Mesenchymal stem cell (in vitro differentiated cells and primary cell): ENCODE data around the gene EPAS1.

Experiments
- DNase-seq: peaks from one replicate; pipeline ENCODE4 v3.0.0-alpha.2; 2013
- H2AFZ ChIP-seq: one replicate; pipeline ENCODE4 v1.6.1; 2013; ENCODE audit warnings: low read depth, mild to moderate bottlenecking, control low read depth, inconsistent platforms, low read length, moderate library complexity
- H2AK5ac ChIP-seq: 2 replicates; pipeline ENCODE4 v1.6.1; 2013; ENCODE audit warnings: low read length, moderate library complexity, mild to moderate bottlenecking, inconsistent platforms; ENCODE audit not compliant: severe bottlenecking
- H2BK120ac ChIP-seq: one replicate; pipeline ENCODE4 v1.6.1; 2013; ENCODE audit warnings: low read depth, mild to moderate bottlenecking, inconsistent platforms, low read length, moderate library complexity
- H2BK12ac ChIP-seq, 2 experiments: one replicate each; pipeline ENCODE4 v1.6.1; 2013; ENCODE audit warnings: inconsistent platforms in 2 of 2, low read length in 2 of 2, mild to moderate bottlenecking in 2 of 2, moderate library complexity in 2 of 2, control low read depth in 1 of 2
- H2BK15ac ChIP-seq: one replicate; pipeline ENCODE4 v1.6.1; 2013; ENCODE audit warnings: mild to moderate bottlenecking, low read depth, inconsistent platforms; ENCODE audit not compliant: poor library complexity, severe bottlenecking
- H2BK5ac ChIP-seq: 2 replicates; pipeline ENCODE4 v1.6.1; 2013; ENCODE audit warnings: low read depth, mild to moderate bottlenecking, low read length, control low read depth, inconsistent platforms; ENCODE audit not compliant: poor library complexity, severe bottlenecking
- H3K14ac ChIP-seq, 2 experiments: one replicate each; pipeline ENCODE4 v1.6.1; 2013; ENCODE audit warnings: inconsistent platforms in 2 of 2, low read length in 2 of 2, control low read depth in 1 of 2, mild to moderate bottlenecking in 1 of 2, moderate library complexity in 1 of 2
- H3K18ac ChIP-seq, 2 experiments: one replicate each; pipeline ENCODE4 v1.6.1; 2013; ENCODE audit warnings: inconsistent platforms in 2 of 2, low read length in 2 of 2, control low read depth in 1 of 2, low read depth in 1 of 2, mild to moderate bottlenecking in 1 of 2
- H3K23ac ChIP-seq, 2 experiments: one replicate each; pipeline ENCODE4 v1.6.1; 2013; ENCODE audit warnings: inconsistent platforms in 2 of 2, low read length in 2 of 2, mild to moderate bottlenecking in 2 of 2, moderate library complexity in 2 of 2, control low read depth in 1 of 2
- H3K27ac ChIP-seq: 2 replicates; pipeline ENCODE4 v1.5.1; 2013; ENCODE audit warnings: mild to moderate bottlenecking, moderate library complexity, low read length, control low read depth, inconsistent platforms; ENCODE audit not compliant: poor library complexity, severe bottlenecking
- H3K27me3 ChIP-seq, 2 experiments: 2 replicates each; pipeline versions ENCODE4 v1.6.1 to v1.7.0; 2013; ENCODE audit warnings: low read length in 2 of 2, mild to moderate bottlenecking in 2 of 2, moderate library complexity in 2 of 2, control low read depth in 1 of 2, inconsistent platforms in 1 of 2; ENCODE audit not compliant: control insufficient read depth in 1 of 2, insufficient read depth in 1 of 2
- H3K36me3 ChIP-seq, 2 experiments: 2 replicates each; pipeline versions ENCODE4 v1.6.1 to v1.7.0; 2013; ENCODE audit warnings: low read length in 2 of 2, control low read depth in 1 of 2, inconsistent platforms in 1 of 2, low read depth in 1 of 2, mild to moderate bottlenecking in 1 of 2; ENCODE audit not compliant: insufficient read depth in 2 of 2, control insufficient read depth in 1 of 2
- H3K4ac ChIP-seq, 2 experiments: one replicate each; pipeline ENCODE4 v1.6.1; 2013; ENCODE audit warnings: inconsistent platforms in 2 of 2, low read length in 2 of 2, mild to moderate bottlenecking in 2 of 2, moderate library complexity in 2 of 2, control low read depth in 1 of 2, low read depth in 1 of 2
- H3K4me1 ChIP-seq: 2 replicates; pipeline ENCODE4 v1.6.1; 2013; ENCODE audit warnings: low read depth, low read length, control low read depth; ENCODE audit not compliant: control insufficient read depth, insufficient read depth
- H3K4me2 ChIP-seq: 2 replicates; pipeline ENCODE4 v1.6.1; 2013; ENCODE audit warnings: low read length, mild to moderate bottlenecking, inconsistent platforms; ENCODE audit not compliant: poor library complexity, severe bottlenecking
- H3K4me3 ChIP-seq, 2 experiments: 2 replicates each; pipeline versions ENCODE4 v1.5.1 to v1.7.0; 2013; ENCODE audit warnings: low read length in 2 of 2, mild to moderate bottlenecking in 2 of 2, control low read depth in 1 of 2, low read depth in 1 of 2; ENCODE audit not compliant: insufficient read depth in 1 of 2
- H3K79me1 ChIP-seq: replicated peaks from 2 replicates; pipeline ENCODE4 v1.6.1; 2013; ENCODE audit warnings: mild to moderate bottlenecking, control low read depth, low read length, inconsistent platforms; ENCODE audit not compliant: poor library complexity, severe bottlenecking
- H3K9ac ChIP-seq: 2 replicates; pipeline ENCODE4 v1.7.0; 2013; ENCODE audit warnings: mild to moderate bottlenecking, low read length, moderate library complexity
- H3K9me3 ChIP-seq: 2 replicates; pipeline ENCODE4 v1.7.0; 2013; ENCODE audit warnings: mild to moderate bottlenecking, low read length; ENCODE audit not compliant: control insufficient read depth
- H4K8ac ChIP-seq: one replicate; pipeline ENCODE4 v1.6.1; 2013; ENCODE audit warnings: inconsistent platforms, mild to moderate bottlenecking, low read length, moderate library complexity
- H4K91ac ChIP-seq: one replicate; pipeline ENCODE4 v1.6.1; 2013; ENCODE audit warnings: mild to moderate bottlenecking, low read length, inconsistent platforms
- WGBS: methylation state at CpG from one replicate; pipeline ENCODE4 v1.1.7; 2013; ENCODE audit warnings: mixed read lengths; 5-methylcytosine and 5-hydroxymethylcytosine counted together

EPAS1 gene

DNA sequence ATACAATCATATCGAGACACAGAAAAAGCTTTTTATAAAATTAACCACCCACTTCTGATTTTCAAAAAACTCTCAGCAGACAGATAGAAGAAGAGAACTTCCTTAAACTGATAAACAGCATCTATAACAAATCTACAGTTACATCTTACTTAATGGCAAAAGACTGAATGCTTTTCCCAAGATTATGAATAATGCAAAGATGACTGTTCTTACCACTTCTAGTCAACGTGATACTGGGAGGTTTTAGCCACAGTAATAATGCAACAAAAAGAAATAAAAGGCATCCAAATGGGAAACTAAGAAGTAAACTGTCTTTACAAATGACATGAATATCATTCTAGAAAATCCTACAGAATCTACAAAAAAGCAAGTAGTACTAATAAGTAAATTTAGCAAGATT is 124.2 kb downstream of the EPAS1 start:
- no peak overlapping the region for H2BK5ac ChIP-seq
- no peak overlapping the region for H3K14ac ChIP-seq
- no peak overlapping the region for H2BK12ac ChIP-seq
- H4K8ac ChIP-seq: no peak overlapping the region
- H3K36me3 ChIP-seq: no peaks in the 10 kb centered on the region
- H2BK120ac ChIP-seq: no peak overlapping the region
- H3K9ac ChIP-seq: no peak overlapping the region
- DNase-seq: no peak
- H3K4ac ChIP-seq: no peak overlapping the region
- WGBS: 63% methylated on average over 1 of the region's 2 CpGs
- no peaks in the 10 kb centered on the region for H3K27me3 ChIP-seq
- no peak overlapping the region for H3K23ac ChIP-seq
- H3K4me1 ChIP-seq: no peaks in the 10 kb centered on the region
- H3K18ac ChIP-seq: no peak overlapping the region
- H2AFZ ChIP-seq: no peak overlapping the region
- no peak overlapping the region for H4K91ac ChIP-seq
- peaks cover 24% of the 10 kb centered on the region for H3K9me3 ChIP-seq
- H3K79me1 ChIP-seq: no peaks in the 10 kb centered on the region
- H3K27ac ChIP-seq: no peak overlapping the region
- no peak overlapping the region for H2BK15ac ChIP-seq
- H3K4me2 ChIP-seq: no peak overlapping the region
- no peak overlapping the region for H2AK5ac ChIP-seq
- no peak overlapping the region for H3K4me3 ChIP-seq

DNA sequence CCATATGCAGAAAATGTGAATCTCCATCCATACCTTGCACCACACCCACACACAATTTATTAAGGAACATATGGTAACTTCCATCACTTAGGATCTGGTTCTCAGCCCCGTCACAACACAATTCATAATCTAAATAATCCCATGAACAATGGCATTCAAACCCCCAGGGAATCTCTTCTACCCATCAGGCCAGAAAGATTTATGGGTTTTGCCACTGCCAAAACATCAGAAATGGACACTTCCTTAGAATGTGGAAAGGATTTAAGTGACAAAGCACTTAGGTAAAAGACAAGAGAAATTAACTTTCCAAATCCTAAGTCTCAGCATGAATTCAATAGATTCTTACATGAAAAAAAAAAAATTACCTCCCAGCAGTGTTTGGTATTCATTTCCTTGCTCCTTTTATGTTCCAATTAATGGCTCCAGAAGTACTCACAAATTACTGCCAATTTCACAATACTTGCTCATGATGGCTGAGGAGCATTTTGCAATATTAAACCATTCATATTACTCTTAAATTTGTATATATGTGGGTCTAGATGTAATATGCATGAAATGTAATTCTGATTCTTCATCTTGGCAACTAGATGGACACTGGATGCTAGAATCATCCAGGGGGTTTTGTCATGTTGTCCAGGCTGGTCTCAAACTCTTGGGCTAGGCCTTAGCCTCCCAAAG is 125.6 kb downstream of the EPAS1 start:
- no peak for DNase-seq

DNA sequence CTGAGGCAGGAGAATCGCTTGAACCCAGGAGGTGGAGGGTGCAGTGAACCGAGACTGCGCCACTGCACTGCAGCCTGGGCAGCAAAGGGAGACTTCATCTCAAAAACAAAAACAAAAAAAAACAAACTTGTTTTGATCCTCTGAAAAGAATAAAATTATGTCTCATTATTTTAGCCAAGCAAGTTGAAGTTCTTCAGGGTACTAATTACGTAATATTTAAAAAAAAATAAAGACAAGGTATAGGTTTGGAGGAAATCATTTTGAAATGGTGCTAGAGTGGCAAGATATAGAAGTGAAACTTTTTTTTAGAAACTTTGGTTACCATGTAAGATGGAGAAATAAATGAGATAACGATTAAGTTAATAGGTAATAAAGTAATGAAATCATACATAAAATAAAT is 127.7 kb downstream of the EPAS1 start:
- WGBS: 100% methylated on average over 2 of the region's 5 CpGs
- no peak overlapping the region for H3K23ac ChIP-seq
- DNase-seq: no peak
- H2AFZ ChIP-seq: no peak overlapping the region
- H2BK15ac ChIP-seq: no peak overlapping the region
- no peak overlapping the region for H3K18ac ChIP-seq
- H3K79me1 ChIP-seq: no peaks in the 10 kb centered on the region
- no peak overlapping the region for H2BK120ac ChIP-seq
- H3K9me3 ChIP-seq: peaks cover 10% of the 10 kb centered on the region
- no peak overlapping the region for H3K9ac ChIP-seq
- H3K4me3 ChIP-seq: no peak overlapping the region
- H2BK12ac ChIP-seq: no peak overlapping the region
- no peak overlapping the region for H3K4ac ChIP-seq
- no peak overlapping the region for H2BK5ac ChIP-seq
- H4K91ac ChIP-seq: no peak overlapping the region
- H3K14ac ChIP-seq: no peak overlapping the region
- H3K4me2 ChIP-seq: no peak overlapping the region
- H4K8ac ChIP-seq: no peak overlapping the region
- no peaks in the 10 kb centered on the region for H3K27me3 ChIP-seq
- no peak overlapping the region for H2AK5ac ChIP-seq
- no peaks in the 10 kb centered on the region for H3K4me1 ChIP-seq
- H3K36me3 ChIP-seq: no peaks in the 10 kb centered on the region
- H3K27ac ChIP-seq: no peak overlapping the region

More for the DNA sequence above, 125.6 kb downstream of the EPAS1 start:
- Histone ChIP-seq H4K91ac (no peak overlapping the region), H2BK5ac (no peak overlapping the region), H3K4ac (no peak overlapping the region), H2BK12ac (no peak overlapping the region), H2BK15ac (no peak overlapping the region), H3K14ac (no peak overlapping the region), H3K4me3 (no peak overlapping the region), H3K36me3 (no peaks in the 10 kb centered on the region), H2AK5ac (no peak overlapping the region), H2BK120ac (no peak overlapping the region), H3K4me1 (no peaks in the 10 kb centered on the region), H3K4me2 (no peak overlapping the region), H4K8ac (no peak overlapping the region), H2AFZ (no peak overlapping the region), H3K27ac (no peak overlapping the region), H3K27me3 (no peaks in the 10 kb centered on the region), H3K79me1 (no peaks in the 10 kb centered on the region), H3K18ac (no peak overlapping the region), H3K23ac (no peak overlapping the region), H3K9me3 (peaks cover 14% of the 10 kb centered on the region), H3K9ac (no peak overlapping the region)
- WGBS: 72% methylated on average over 1 of the region's 1 CpG

DNA sequence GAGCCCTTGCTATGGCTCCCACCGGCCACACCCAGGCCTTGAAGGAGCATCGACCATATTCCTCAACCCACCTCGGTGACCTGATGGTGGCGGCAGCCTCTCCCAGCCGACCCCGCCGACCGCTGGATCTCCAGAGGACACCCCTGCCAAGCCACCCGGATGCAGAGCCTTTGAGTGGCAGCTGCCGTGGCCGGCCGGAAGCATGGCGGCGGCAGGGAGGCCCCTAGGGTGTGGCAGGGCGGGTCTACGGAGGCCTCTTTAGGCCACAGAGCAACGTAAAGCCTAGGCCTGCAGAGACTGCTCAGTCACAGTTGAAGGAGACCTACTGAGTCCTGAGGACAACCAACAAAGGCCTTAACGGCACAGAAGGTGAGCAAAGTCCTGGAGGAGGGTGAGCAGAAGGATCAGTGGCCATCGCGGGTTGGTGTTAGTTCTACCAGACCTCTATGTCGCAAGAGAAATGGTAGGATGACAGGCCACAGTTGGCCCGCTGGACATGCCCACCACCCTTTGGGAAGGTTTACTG is 131.8 kb downstream of the EPAS1 start:
- no peak overlapping the region for H2BK12ac ChIP-seq
- H2AK5ac ChIP-seq: no peak overlapping the region
- H4K8ac ChIP-seq: no peak overlapping the region
- H3K4me2 ChIP-seq: no peak overlapping the region
- no peak overlapping the region for H2AFZ ChIP-seq
- H3K36me3 ChIP-seq: no peaks in the 10 kb centered on the region
- H2BK5ac ChIP-seq: no peak overlapping the region
- no peak overlapping the region for H3K4ac ChIP-seq
- H3K27me3 ChIP-seq: no peaks in the 10 kb centered on the region
- H3K4me3 ChIP-seq: no peak overlapping the region
- no peak overlapping the region for H3K23ac ChIP-seq
- DNase-seq: no peak
- H3K14ac ChIP-seq: no peak overlapping the region
- 95% methylated on average over 22 of the region's 22 CpGs for WGBS
- no peak overlapping the region for H3K9ac ChIP-seq
- no peak overlapping the region for H3K27ac ChIP-seq
- no peaks in the 10 kb centered on the region for H3K4me1 ChIP-seq
- H2BK120ac ChIP-seq: no peak overlapping the region
- H2BK15ac ChIP-seq: no peak overlapping the region
- H3K9me3 ChIP-seq: no peaks in the 10 kb centered on the region
- H4K91ac ChIP-seq: no peak overlapping the region
- H3K18ac ChIP-seq: no peak overlapping the region
- H3K79me1 ChIP-seq: no peaks in the 10 kb centered on the region
